Amygdala (tissue), 56 donors: ENCODE results near the gene ZSCAN10.

Source experiments
- DNase-seq, 56 donors: peaks; one replicate each; lab custom pipeline; 2025; lab: John Stamatoyannopoulos, UW

Gene ZSCAN10

DNA sequence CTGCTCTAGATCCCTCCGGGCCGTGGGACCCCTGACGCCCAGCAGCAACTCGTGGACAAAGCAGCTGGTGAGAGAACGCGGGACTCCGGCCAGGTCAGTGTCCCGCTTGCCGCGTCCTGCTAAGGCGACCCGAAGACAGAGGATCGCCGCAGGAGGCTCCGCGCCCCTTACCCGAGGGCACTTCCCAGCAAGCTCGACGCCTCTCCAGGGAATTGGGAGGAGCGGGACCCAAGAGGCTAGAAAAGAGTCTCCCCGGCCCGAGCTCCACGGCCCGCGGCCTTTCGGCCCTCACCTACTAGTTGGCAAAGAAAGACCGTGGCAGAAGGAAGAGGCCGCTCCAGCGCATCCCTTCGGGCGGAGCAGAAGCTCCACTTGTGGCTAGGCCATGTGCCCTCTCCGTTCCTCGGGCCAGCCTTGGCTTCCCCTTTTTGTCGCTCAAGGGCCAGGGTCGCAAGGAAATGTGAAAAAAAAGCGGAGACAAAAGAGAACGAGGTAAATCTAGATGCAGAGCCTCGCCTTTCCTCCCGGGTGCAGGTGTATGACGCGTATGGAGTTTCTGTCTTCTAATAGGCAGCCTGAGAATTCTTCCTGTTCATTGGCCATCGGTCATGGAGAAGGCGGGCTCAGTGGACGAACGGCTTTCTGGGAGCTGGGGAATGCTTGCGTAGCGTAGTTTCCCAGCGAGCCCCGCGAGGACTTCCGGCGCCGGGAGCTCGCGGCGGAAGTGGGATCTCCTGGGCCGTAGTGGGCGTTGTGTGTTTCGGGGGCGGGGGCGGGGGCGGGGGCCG is 35.4 kb upstream of the ZSCAN10 start, which contains the start of gene ZNF213:
ZNF213 (plus strand) TSS at position 692 of the 788 bp plus-strand sequence. CDS start 2,252 bp downstream, outside the sequence.
- peak; percentile 55 to 98 (median 94) for DNase-seq

DNA sequence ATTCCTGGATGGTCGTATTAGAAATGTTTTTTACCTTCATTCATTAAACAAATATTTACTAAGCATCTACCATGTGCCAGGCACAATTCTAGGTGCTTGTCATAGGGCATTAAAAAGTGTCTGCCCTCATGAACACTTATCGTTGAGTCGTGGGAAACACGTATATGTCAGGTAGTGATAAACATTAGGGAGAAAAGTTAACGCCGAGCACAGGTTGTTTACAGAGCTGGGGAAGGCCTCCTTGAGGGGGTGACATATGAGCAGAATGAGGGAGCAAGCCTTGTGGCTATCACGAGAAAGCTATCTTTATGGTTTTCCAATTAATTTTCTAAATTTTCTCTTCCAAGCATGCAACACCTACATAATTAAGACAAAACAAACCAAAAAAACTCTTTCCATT is 34.8 kb upstream of the ZSCAN10 start:
- no peak for DNase-seq

DNA sequence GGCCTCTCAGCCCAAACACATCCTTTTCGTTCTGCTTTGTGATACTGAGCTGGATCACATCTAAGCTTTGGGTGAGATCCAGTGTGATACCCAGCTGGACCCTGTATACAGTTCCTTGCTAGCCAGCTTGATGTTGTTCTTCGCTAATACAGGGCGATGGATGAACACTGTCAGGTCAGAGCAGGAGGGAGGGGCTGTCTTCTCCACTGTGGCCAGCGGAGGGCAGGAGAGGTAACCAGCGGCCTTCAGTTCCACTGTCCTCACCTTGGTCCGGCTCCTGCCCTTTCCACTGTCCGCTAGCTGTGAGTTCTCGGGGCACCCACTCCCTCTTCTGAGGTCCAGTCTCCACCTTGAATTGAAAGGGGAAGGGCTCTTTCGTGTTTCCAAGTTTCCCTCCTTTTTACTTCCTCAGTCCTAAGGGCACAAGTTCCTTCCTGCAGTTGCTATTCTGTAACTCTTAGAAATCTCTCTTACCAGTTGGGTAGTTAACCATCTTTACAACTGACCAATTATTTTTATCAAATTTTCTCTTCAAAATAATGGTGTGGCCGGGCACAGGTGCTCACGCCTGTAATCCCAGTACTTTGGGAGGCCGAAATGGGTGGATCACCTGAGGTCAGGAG is 32.8 kb upstream of the ZSCAN10 start:
- DNase-seq = no peak

DNA sequence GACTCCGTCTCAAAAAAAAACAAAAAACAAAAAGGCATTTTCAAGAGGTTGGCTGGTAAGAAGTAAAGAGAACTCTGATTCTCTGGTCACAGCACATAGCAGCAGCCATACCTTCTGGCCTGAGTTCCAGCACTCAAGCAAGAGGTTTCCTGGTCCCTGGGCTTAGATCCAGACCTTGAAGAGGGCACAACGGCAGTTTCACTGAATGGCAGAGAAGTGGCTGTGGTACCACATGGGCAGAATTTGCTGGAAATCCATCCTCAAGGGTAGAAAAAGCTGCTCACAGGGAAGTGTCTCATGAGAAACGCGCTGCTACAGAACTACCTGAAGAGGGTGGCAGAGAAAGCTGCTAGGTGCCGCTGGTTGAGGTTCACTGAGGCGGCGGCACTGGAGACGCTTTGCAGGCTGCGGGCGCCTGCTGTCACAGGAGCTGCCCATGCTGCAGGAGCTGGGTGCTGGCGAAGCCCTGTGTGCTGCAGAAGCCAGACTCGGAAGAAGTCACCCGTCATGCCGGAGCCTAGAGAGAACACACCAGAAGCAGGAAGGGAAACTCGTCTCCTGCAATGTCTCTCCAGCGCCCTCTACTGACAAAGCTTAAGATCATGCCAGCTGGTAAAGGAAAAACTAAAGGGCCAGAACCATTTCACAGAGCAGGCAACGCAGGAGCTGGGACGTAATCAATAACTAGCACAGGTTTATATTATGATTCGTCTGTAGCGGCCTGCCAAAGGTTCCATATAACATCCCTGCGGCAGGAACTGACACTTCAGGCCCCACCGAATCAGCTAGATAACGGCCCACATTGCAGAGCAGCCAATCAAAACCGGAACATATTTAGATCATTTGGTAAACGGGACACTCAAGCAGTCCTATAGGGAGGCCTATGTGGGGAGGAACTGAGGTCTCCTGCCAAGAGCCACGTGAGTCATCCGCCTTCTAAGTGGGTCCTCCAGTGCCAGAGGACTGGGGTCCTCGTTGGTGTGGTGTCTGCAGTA is 30.3 kb upstream of the ZSCAN10 start:
- DNase-seq = peak in 53 of 56 donors; percentile 23 to 87 (median 62)

DNA sequence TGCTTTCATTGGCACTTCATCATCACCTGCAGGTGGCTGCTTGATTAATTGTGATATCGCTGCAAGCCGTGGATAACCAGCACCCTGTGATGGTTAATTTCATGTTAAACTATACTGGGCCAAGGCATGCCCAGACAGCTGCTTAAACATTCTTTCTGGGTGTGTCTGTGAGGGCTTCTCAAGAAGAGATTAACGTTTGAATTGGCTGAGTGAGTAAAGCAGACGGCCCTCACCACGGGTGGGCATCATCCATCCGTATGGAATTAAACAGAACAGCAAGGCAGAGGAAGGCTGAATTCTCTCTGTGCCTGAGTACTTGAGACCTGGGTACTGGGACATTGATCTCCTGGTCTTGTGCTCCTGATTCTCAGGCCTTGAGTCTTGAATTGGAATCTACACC is 28.7 kb upstream of the ZSCAN10 start:
- DNase-seq = no peak

DNA sequence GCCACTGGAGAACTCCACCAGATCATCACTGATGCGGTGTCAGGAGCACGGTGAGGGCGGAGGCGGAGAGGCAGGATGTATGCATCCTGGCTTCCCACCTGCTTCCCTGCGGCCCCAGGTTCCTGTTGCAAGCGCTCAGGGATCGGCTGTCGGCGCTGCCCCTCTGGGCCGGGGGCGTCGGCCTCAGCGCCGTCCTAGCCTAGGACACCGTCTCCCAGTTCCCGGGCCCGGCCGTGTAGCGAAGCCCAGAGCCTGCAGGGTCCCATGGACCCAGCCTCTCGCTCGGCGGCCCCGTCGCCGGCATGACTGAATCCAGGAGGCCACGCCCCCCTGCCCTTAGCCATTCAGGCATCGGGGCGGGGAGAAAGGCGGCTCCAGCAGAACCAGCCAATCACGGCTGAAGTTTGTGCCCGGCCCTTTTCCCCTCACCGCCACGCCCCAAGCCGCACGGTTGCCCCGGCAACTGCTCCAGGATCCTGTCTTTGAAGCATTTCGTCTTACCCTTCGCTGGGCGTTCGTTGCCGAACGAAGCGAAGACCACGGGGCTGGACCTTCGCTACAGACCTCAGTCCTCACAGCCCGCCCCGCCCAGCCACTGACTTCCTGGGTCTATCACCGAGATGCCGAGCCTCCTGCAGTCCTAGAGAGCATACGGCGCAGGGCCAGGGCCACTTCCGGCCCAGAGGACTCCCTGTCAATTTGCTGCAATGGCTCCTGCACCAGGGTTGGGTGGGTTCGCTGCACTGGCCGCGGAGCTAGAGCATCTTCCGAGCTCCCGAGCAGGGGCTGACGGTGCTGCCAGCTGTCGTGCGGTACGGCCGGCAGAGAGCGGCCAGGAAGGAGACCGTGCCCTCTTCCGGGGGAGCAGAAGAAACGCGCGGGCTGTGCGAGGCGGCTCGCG is 25.1 kb upstream of the ZSCAN10 start:
- DNase-seq = peak; percentile 65 to 97 (median 90)

DNA sequence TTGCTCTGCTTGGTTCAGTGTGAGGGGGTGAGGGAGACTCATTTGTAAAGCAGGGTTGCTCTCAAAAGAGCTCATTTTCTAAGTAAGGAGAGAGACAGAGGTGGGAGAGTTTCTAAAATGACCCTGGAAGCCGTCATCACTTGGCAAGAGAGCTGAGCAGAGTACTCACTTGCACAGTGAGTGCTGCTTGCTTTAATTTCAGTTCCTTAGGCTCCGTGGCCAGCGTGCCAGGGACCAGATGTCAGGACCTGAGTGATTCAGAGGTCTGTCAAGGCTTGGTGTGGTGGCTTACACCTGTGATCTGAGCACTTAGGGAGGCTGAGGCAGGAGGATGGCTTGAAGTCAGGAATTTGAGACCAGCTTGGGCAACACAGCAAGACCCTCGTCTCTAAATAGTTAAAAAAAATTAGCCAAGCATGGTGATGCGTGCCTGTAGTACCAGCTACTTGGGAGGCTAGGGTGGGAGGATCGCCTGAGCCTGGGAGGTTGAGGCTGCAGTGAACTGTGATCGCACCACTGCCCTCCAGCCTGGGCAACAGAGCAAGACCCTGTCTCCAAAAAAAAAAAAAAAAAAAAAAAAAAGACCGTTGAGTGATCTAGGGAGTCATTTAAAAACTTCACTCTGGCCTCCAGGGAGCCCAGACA is 24.0 kb upstream of the ZSCAN10 start:
- no peak for DNase-seq

DNA sequence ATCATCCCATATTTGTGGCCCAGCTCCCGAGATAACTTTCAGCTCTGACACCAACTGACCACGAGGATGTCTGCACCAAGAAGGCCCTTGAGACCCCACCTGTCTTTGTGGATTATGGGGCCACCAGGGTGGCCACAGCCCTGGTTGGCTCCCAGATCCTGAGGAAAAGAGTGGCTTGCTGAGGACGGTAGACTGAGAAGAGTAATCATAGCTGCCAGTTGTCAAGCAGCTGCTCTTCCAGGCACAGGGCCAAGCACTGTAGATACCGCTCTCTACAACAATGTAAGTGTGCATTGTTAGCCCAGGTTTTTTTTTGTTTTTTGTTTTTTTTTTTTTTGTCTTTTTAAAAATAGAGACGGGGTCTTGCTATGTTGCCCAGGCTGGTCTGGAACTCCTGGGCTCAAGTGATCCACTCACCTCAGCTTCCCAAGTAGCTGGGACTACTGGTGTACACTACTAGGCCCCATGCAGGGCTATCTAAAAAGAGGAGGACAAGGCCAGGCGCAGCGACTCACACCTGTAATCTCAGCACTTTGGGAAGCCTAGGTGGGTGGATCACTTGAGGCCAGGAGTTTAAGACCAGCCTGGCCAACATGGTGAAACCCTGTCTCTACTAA is 22.9 kb upstream of the ZSCAN10 start:
- DNase-seq = no peak

DNA sequence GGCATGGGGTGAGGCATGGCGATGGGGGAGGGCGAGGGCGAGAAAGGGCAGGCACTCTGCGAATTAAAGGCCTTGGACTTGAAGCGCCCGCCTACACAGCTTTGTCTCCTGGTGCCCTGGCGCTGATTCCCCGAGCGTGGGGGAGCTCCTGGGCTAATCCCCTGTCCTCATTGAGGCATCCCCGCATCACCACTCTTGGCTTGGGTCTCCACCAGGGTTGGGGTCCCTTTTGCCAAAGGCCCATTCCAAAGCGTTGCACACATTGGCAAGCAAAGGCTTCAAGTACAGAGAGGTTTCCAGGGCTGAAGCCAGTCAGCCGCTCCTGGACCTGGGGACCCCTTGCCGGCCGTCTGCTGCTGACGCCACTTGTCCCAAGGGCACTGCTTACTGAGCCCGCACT is 21.3 kb upstream of the ZSCAN10 start:
- DNase-seq = no peak

DNA sequence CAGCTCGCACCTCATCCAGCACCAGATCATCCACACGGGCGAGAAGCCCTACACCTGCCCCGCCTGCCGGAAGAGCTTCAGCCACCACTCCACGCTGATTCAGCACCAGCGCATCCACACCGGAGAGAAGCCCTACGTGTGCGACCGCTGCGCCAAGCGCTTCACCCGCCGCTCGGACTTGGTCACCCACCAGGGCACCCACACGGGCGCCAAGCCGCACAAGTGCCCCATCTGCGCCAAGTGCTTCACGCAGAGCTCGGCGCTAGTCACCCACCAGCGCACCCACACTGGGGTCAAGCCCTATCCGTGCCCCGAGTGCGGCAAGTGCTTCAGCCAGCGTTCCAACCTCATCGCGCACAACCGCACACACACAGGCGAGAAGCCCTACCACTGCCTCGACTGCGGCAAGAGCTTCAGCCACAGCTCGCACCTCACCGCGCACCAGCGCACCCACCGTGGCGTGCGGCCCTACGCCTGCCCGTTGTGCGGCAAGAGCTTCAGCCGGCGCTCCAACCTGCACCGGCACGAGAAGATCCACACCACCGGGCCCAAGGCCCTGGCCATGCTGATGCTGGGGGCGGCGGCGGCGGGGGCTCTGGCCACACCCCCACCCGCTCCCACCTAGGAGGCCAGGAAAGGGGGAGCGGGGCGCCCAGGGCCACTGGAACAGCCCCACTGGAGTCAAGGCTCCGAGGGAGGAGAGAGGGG is 20.8 kb upstream of the ZSCAN10 start:
- DNase-seq = no peak

DNA sequence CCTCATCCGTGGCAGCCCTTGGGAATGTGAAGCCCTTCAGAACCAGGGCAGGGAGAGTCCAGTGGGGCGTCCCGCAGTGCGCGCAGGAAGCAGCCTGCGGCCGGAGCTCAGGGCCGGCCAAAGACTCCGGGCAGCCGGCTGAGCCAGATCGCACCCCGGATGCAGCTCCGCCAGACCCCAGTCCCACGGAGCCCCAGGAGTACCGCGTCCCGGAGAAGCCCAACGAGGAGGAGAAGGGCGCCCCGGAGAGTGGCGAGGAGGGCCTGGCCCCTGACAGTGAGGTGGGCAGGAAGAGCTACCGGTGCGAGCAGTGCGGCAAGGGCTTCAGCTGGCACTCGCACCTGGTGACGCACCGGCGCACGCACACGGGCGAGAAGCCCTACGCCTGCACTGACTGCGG is 20.2 kb upstream of the ZSCAN10 start:
- no peak for DNase-seq

DNA sequence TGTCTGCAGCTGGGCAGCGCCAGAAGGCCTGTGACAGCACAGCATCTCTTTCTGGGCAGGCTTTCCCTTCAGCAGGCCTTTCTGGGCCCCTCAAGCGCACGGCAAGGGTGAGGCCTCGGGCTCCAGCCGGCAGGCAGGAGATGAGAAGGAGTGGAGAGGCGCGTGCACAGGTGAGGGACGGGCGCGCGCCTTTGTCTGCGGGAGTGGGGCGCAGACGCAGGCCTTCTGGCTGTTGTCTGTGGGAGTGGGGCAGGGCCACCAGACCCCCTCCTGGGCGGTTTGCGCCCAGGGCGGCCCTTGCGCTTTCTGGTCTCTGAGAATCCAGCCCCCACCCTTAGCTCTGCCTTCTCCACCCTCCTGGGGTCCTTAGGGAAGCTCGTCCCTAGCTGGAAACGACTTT is 19.8 kb upstream of the ZSCAN10 start:
- no peak for DNase-seq

DNA sequence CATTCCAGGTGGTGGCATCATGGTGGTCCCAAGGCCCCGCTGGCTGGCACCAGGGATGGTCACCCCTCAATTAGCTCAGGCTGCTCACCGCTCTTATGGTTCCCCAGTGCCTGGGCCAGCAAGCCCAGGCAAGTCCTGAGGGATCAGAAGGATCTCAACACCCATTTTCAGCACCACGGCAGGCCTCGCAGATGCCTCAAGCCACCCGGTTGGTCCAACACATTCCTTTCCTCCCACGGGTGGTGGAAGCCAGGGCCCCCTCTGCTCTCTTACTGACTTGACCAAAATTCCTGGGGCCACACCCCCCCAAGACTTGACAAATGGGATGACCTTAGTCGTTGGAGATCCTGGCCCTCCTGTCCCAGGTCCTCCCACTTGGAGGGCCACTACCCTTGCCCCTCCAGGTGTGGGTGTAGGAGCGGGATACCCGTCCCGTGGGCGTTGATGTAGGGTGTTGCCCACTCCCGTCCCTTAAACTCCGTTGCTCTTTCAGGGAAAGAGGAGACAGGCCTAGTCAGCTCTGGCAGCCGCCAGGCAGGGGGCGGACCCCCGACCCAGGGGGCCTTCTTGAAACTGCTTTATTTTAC is 19.2 kb upstream of the ZSCAN10 start:
- no peak for DNase-seq

DNA sequence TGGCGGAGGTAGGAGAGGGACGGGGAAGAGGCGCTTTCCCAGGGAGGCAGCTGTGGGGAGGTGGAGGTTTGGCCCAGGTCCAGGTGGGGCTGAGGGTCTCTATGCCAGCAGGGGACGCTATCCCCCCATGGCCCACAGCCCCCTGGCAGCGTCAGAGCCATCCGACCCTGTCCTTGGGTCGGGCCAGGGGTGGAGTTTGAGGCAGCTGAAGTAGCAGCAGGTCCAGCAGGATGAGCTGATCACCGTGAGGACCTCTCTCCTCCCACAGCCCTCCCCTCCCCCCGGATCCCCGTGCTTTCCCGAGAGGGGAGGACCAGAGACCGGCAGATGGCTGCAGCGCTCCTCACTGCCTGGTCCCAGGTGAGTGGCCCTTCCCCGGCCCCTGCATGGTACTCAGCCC is 16.5 kb upstream of the ZSCAN10 start:
- DNase-seq = no peak

DNA sequence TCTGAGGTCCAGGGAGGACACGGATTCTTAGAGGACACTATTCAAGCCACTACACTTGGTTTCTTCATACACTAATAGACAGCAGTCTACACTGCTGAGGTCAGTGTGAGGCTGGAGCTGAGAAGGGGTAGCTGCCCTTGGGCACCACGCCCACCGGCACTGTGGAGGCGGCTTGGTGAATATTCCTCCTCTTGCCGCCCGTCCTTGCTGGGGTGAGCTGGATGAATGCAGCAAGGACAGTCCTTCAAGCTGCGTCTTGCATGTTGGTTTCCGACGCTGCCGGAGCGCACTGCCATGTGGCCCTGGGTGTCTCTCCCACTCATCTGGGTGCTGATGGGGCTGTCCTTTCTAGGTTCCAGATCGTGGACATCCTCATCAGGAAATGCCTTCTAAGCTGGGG is 15.9 kb upstream of the ZSCAN10 start:
- no peak for DNase-seq

DNA sequence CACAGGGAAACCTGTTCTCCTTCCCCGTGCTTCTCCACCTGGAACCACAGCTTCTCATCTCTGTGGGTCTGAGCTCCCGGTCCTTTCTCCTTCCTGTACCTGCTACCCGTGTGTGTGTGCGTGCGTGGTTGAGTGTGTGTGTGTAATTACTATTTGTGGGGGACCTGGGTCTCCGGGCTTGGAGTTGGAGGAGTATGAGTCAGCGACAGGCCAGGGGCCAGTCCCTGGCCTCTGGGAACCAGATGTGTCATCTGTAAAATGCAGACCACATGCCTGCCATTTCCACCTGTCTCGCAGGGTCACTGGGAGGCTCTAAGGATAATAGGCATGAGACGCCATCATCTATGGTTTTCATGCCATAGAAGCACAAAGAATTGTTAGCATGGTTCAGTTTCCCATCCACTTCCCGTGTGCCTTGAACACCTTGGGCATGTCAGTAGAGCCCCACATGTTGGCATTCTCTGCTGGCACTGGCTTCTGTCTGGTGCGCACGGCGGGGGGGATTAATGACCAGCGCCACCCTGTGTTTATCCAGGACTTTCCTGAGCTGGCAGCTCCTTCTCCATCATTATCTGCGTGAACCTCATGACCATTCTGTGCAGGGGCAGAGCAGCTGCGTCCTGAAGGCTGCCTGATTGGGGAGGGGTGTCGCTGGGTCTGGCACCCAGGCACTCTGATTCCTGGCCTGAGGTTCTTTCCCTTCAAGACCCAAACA is 14.8 kb upstream of the ZSCAN10 start:
- DNase-seq = no peak

DNA sequence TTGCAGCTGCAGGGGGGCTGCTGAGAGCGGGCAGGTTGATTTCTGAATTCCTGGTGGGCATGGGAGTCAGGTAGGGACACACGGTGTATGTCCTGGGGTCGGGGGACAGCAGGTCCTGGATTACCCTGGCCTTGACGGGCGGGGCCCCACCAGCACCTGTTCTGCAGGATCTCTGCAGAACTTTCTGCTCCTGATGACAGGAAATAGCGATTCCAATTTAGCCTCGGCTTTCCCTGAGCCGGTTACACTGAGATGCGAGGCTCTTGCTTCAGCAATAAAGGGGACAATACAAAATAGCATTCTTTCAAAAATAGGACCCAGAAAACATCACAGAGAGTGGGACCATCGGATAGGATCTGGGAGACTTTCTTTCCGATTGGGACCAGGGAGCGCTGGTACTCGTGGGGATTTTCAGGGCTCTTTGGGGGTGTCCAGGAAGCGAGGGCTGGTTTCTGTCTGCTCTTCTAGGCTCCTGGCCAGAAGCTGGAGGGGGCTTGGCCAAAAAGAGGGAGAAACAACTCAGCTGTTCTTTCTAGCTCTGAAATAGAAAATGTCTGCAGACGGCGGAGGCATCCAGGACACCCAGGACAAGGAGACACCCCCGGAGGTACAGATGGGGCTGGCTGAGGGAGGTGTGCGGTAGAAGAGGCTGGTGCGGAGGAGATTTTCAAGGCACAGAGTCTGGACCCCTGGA is 13.9 kb upstream of the ZSCAN10 start:
- peak in 1 of 56 donors; percentile 36 for DNase-seq
